ENCODE results near the gene NPSR1. TPM values are rescaled to one million over a fixed set of nuclear protein-coding genes. Genes with fewer than 3 reads are reported as not detected.
"Not testable (repeated sequence)": the region's sequence is repeated elsewhere in the genome, so short reads cannot be mapped to it uniquely, and the experiment has no call there.

NPSR1 gene, protein sequence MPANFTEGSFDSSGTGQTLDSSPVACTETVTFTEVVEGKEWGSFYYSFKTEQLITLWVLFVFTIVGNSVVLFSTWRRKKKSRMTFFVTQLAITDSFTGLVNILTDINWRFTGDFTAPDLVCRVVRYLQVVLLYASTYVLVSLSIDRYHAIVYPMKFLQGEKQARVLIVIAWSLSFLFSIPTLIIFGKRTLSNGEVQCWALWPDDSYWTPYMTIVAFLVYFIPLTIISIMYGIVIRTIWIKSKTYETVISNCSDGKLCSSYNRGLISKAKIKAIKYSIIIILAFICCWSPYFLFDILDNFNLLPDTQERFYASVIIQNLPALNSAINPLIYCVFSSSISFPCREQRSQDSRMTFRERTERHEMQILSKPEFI
- total RNA-seq (not detected), polyA plus RNA-seq (under 1 TPM in 1 of 3 donors, not detected in 2; 0.51 TPM)

DNA sequence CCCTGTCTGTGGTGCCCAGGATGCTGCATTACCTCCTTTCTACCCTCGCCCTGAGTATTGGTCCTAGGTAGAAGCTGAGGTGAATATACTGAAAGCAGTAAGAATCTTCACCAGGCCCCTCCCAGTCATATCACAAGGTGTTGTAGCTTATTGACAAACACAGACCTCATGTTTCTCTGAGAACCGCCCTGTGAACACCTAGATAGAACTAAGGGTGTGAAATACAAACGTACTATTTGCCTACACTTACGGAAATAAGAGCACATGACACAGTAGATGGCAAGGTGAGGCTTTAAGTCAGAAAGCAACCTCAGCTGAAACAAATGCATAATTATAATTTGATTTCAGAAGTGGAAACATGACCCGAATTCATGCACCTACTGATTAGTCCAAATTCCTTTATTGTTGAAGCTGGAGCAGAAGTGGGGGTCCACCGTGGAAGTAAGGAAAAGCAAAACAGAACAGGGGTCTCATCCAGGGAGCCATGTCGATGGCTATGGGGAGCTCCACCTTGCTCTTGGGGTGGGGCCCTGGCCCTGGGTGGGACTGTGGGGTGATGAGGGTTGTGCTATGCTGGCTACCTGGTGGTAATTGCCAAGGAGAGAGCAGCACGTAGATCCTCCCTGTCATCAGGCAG, at the start of gene NPSR1:
Gene NPSR1, plus strand, starts transcription at position 587 of the 637 bp plus-strand sequence. CDS start 195 bp downstream, outside the sequence.
- TF ChIP-seq EP300 (IDR thresholded peaks at IDR 0.05) = no peak
- TF ChIP-seq POLR2AphosphoS5 (IDR thresholded peaks at IDR 0.05) = no peak
- TF ChIP-seq, protein P1, sequence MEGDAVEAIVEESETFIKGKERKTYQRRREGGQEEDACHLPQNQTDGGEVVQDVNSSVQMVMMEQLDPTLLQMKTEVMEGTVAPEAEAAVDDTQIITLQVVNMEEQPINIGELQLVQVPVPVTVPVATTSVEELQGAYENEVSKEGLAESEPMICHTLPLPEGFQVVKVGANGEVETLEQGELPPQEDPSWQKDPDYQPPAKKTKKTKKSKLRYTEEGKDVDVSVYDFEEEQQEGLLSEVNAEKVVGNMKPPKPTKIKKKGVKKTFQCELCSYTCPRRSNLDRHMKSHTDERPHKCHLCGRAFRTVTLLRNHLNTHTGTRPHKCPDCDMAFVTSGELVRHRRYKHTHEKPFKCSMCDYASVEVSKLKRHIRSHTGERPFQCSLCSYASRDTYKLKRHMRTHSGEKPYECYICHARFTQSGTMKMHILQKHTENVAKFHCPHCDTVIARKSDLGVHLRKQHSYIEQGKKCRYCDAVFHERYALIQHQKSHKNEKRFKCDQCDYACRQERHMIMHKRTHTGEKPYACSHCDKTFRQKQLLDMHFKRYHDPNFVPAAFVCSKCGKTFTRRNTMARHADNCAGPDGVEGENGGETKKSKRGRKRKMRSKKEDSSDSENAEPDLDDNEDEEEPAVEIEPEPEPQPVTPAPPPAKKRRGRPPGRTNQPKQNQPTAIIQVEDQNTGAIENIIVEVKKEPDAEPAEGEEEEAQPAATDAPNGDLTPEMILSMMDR (IDR thresholded peaks at IDR 0.05) = no peak
- Histone ChIP-seq H3K36me3 (no peaks in the 10 kb centered on the region), H3K9me3 (peaks cover 0 to 2% (median 0%) of the 10 kb centered on the region in 4 donors), H3K27me3 (no peaks in the 10 kb centered on the region), H3K4me1 (no peaks in the 10 kb centered on the region), H3K4me3 (no peak within 1 kb of the TSS), H3K27ac (no peak within 1 kb of the TSS)
- intact Hi-C loops (cut with DNase I) = no loop called here
- DNase-seq = no peak
- 59 to 75% methylated on average over 8 of the region's 8 CpGs for WGBS, 2 donors

DNA sequence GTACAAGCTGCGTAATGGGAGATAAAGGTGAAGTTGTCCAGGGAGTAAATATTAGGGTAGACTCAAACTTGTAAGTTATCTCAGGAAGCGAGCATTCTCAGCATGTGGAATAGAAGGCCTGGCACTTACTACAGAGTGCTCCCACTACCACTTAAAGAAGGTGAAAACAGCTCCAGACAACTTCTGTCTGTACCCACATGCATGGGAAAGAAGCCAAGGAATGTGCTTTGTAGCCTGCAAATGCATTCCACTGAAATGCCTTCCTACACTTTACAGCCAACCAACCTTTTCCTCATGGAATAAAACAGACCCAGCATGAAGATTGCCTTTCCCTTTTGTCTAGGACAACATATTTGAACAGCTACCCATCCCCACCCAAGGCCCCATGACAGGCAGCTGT, 45.4 kb upstream of the NPSR1 start:
- no peaks in the 10 kb centered on the region for H3K9me3 ChIP-seq
- peaks cover 0 to 7% (median 0%) of the 10 kb centered on the region in 4 donors for H3K4me1 ChIP-seq
- intact Hi-C loops (cut with DNase I) = no loop called here
- no peaks in the 10 kb centered on the region for H3K36me3 ChIP-seq
- WGBS, 2 donors = 69 to 79% methylated on average over 2 of the region's 2 CpGs
- TF ChIP-seq, protein P1 (IDR thresholded peaks at IDR 0.05) = no peak
- TF ChIP-seq POLR2A (IDR thresholded peaks at IDR 0.05) (no peak), POLR2AphosphoS5 (IDR thresholded peaks at IDR 0.05) (no peak), EP300 (IDR thresholded peaks at IDR 0.05) (no peak)
- no peak for DNase-seq
- no peak overlapping the region for H3K4me3 ChIP-seq
- no peaks in the 10 kb centered on the region for H3K27me3 ChIP-seq
- no peak overlapping the region for H3K27ac ChIP-seq

DNA sequence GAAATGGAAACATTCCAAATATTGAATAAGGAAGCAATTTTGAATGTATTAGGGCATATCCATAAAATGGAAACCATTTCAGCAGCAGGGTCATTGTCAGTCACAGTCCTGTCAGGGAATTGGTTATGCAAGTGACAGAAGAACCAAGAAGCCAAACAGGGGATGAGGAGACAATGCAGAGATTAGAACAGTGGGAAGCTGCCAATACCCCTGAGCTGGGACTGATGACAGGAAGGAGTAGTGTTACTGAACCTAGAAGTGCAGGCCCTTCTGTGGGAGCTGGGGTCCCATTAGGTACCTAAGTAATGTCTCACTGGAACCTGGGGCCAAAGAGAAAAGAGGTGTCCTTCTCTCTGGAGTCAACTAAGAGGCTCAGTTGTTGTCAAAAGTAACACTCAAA, 37.6 kb upstream of the NPSR1 start:
- no peak for DNase-seq
- H3K36me3 ChIP-seq = no peaks in the 10 kb centered on the region
- H3K27me3 ChIP-seq = no peaks in the 10 kb centered on the region
- no peak for TF ChIP-seq EP300 (IDR thresholded peaks at IDR 0.05)
- TF ChIP-seq POLR2A (IDR thresholded peaks at IDR 0.05) = no peak
- TF ChIP-seq POLR2AphosphoS5 (IDR thresholded peaks at IDR 0.05) = no peak
- TF ChIP-seq, protein P1 (IDR thresholded peaks at IDR 0.05) = no peak
- H3K9me3 ChIP-seq = no peaks in the 10 kb centered on the region
- H3K27ac ChIP-seq = no peak overlapping the region
- H3K4me1 ChIP-seq = no peaks in the 10 kb centered on the region
- H3K4me3 ChIP-seq = no peak overlapping the region
- intact Hi-C loops (cut with DNase I) = no loop called here

DNA sequence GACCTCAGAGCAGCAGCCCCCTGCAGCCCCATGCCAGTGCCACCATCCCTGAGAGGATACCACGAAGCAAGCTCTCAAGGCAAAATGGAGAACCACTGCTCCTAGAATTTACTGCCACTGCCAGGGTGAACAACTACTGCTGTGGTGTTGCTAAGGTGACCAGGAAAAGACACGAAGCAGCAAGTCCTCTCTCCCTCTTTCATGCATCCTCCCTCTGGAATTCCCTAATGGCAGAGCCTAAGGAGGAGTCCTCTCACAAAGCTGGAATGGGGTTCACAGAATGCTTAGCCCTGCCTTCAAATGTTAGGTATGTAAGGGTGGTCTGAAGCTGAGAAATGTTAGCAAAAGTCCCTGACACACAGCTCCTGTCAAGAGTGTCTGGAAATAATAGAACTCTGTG, 35.8 kb upstream of the NPSR1 start:
- WGBS, 2 donors = 31 to 41% methylated on average over 2 of the region's 2 CpGs
- TF ChIP-seq EP300 (IDR thresholded peaks at IDR 0.05) = no peak
- no peak for TF ChIP-seq POLR2AphosphoS5 (IDR thresholded peaks at IDR 0.05)
- H3K36me3 ChIP-seq = no peaks in the 10 kb centered on the region
- no peaks in the 10 kb centered on the region for H3K9me3 ChIP-seq
- H3K4me1 ChIP-seq = no peaks in the 10 kb centered on the region
- intact Hi-C loops (cut with DNase I) = no loop called here
- no peak overlapping the region for H3K27ac ChIP-seq
- no peaks in the 10 kb centered on the region for H3K27me3 ChIP-seq
- DNase-seq = no peak
- H3K4me3 ChIP-seq = no peak overlapping the region

DNA sequence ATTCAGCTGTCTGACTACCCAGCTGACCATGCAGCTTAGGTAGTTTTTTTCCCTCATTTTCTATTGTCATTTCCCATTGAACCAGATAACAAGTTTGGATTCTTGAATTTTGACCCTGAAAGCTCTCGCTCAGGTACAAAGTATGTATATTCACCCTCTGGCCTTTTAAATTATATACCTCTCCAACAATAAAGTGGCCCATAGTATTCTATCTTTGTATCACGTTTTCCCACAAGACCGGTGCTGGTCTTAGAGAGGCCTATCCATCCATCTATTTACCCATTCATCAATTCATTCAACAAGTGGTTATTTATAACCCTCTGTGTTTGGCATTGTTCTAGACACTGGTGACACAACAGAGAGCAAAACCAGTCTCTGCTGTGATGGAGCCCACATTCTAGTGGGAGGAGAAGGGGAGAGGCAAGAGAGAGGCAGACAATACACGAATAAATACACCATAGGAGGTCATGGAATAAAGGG, 35.2 kb upstream of the NPSR1 start:
- Histone ChIP-seq H3K36me3 (no peaks in the 10 kb centered on the region), H3K27me3 (no peaks in the 10 kb centered on the region), H3K27ac (no peak overlapping the region), H3K4me1 (no peaks in the 10 kb centered on the region), H3K4me3 (no peak overlapping the region), H3K9me3 (no peaks in the 10 kb centered on the region)
- no peak for DNase-seq
- TF ChIP-seq, protein P1 (IDR thresholded peaks at IDR 0.05) = no peak
- TF ChIP-seq POLR2AphosphoS5 (IDR thresholded peaks at IDR 0.05) = no peak
- no peak for TF ChIP-seq POLR2A (IDR thresholded peaks at IDR 0.05)
- no peak for TF ChIP-seq EP300 (IDR thresholded peaks at IDR 0.05)
- WGBS, 2 donors = 75 to 77% methylated on average over 4 of the region's 4 CpGs
- intact Hi-C loops (cut with DNase I) = no loop called here

DNA sequence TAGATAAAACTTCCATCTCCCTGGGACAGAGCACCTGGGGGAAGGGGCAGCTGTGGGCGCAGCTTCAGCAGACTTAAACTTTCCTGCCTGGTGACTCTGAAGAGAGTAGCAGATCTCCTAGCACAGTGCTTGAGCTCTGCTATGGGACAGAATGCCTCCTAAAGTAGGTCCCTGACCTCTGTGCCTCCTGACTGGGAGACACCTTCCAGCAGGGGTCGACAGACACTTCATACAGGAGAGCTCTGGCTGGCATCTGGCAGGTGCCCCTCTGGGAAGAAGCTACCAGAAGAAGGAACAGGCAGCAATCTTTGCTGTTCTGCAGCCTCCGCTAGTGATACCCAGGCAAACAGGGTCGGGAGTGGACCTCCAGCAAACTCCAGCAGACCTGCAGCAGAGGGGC, 29.4 kb upstream of the NPSR1 start:
- H3K27me3 ChIP-seq; H3K36me3 ChIP-seq; intact Hi-C loops (cut with DNase I); H3K27ac ChIP-seq; H3K4me3 ChIP-seq; H3K4me1 ChIP-seq; DNase-seq; H3K9me3 ChIP-seq: not testable (repeated sequence)
- WGBS, 2 donors = 71 to 75% methylated on average over 4 of the region's 4 CpGs

Measured in sigmoid colon (tissue), 7 donors.